PC-3 (cell line): ENCODE measurements around the gene PTDSS2.

Experiments
- CTCF ChIP-seq: fragments of 300-600 bp; sonication (generic); conservative IDR thresholded peaks from 2 replicates; pipeline ENCODE4 v1.5.1; 2017; ENCODE audit warnings: antibody characterized with exemption, low read depth, mild to moderate bottlenecking, low read length
- EZH2 ChIP-seq: fragments of 300-600 bp; sonication (generic); IDR thresholded peaks from one replicate; pipeline ENCODE4 v1.6.1; 2017; ENCODE audit warnings: antibody characterized with exemption, mild to moderate bottlenecking, low read length; ENCODE audit not compliant: unreplicated experiment

DNA sequence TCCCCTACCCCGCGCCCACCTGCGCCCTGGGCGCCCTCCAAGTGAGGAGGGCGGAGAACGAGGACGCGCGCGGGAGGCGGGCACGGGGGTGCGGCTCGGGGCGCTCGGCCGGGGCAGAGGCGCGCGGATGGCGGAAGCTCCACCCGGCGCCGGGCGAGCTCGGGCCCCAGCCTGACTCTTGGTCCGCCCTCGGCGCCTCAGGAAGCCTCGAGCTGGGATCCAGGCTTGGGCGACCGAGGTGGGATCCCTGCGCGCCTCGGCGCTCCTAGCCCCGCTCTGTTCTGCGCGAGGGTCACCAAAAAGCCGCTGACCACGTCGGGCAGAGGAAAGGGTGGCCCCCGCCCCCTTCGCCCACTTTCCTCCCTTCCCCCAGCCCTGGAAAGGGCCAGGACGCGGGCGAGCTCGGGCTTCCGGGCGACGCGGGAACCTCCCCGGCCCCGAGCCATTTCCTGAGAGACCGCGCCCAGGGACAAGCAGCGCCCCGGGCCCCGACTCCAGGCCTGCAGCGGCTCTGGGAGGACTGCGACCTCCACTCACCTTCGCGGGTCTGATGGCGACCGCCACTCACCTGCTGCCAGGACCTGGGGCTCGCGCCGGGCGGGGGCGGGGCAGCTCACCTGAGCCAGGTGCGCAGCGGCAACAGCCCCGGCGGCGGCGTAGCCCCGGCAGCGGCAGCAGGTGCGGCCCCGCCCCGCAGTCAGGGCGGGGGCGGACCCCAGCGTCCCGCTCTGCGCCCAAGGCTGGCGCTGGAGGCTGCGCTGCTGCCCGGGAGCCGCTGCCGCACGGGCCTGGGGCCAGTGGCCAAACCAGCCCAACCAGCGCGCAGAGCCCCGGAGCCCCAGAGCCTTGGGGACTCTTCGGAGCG is 33.1 kb upstream of the PTDSS2 start:
- no peak for TF ChIP-seq EZH2
- TF ChIP-seq CTCF, result no peak
